Measurements from ENCODE around the gene EXT2.

The EXT2 gene

DNA sequence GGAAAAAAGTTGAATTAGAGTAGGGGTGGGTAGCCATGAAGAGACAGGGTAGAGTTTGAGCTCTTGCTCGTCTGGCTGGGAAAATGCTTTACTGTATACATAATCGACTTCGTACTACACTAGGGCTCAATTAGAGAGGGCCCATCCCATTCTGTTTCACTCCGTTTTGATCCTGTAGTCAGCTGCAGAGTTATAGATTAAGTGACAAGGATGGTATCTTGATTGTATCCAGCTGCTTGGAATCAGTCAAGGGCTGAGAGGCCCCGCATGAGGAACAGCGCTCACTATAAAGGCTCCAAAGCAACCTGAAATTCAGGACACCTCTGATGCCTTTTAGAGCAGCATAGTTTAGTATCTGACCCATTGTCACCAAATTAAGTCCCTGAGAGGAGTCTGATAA is 132.9 kb downstream of the EXT2 start:
- Histone ChIP-seq H3K27me3 (ENCODE audit: control insufficient read depth, insufficient read depth, low read length, poor library complexity, severe bottlenecking) (no peaks in the 10 kb centered on the region), H3K9me3 (ENCODE audit: control insufficient read depth, low read length) (no peaks in the 10 kb centered on the region), H3K27ac (ENCODE audit: insufficient read depth, low read depth, low read length, poor library complexity, severe bottlenecking) (no peak overlapping the region), H3K4me1 (ENCODE audit: control insufficient read depth, insufficient read depth, low read length) (no peaks in the 10 kb centered on the region), H3K4me3 (ENCODE audit: insufficient read depth, low read depth, low read length) (no peak overlapping the region), H3K36me3 (ENCODE audit: control insufficient read depth, insufficient read depth, low read length) (no peaks in the 10 kb centered on the region)
- whole genome bisulfite sequencing, 2 experiments, result 95% methylated on average over 6 of the region's 6 CpGs

DNA sequence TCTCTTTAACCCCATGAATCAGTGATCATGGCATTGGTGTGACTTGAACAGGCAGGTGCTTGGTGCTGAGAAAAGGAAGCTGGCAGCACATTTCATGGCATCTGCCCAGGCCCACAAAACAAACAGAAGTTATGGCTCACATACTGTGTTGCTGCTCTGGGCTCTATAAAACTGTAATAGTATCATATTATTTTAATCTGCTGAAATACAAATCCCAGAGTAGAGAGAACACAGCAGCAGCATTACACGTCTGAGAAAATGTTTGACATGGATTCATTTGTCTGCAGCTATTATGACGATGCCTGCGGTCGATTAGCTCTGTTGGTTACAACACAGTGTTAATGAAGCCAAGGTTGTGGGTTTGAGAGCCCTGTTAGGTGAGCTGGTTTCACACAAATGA is 133.6 kb downstream of the EXT2 start:
- WGBS, 2 experiments, result 93 to 94% methylated on average over 4 of the region's 4 CpGs
- no peaks in the 10 kb centered on the region for H3K27me3 ChIP-seq (ENCODE audit: control insufficient read depth, insufficient read depth, low read length, poor library complexity, severe bottlenecking)
- no peaks in the 10 kb centered on the region for H3K4me1 ChIP-seq (ENCODE audit: control insufficient read depth, insufficient read depth, low read length)
- no peaks in the 10 kb centered on the region for H3K9me3 ChIP-seq (ENCODE audit: control insufficient read depth, low read length)
- H3K36me3 ChIP-seq (ENCODE audit: control insufficient read depth, insufficient read depth, low read length), result no peaks in the 10 kb centered on the region
- no peak overlapping the region for H3K27ac ChIP-seq (ENCODE audit: insufficient read depth, low read depth, low read length, poor library complexity, severe bottlenecking)
- H3K4me3 ChIP-seq (ENCODE audit: insufficient read depth, low read depth, low read length), result no peak overlapping the region

DNA sequence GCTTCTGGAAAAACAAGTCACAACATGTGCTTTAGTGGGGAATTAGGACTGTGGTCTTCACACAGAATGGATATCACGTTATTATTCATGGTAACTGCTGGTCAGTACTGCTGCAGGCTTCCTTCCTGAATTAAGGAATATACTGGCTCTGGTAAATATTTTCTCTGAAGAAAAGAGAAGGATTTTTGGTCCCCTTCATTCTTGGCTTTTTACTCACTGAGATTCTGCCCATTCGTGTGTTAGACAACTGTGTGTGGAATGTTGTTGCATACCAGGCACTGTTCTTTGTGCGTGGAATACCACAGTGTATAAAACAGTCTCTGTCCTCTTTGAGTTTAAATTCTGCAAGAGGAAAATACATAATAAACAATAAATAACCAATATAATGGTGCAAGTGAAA is 134.1 kb downstream of the EXT2 start:
- Histone ChIP-seq H3K4me1 (ENCODE audit: control insufficient read depth, insufficient read depth, low read length) (no peaks in the 10 kb centered on the region), H3K27me3 (ENCODE audit: control insufficient read depth, insufficient read depth, low read length, poor library complexity, severe bottlenecking) (no peaks in the 10 kb centered on the region), H3K9me3 (ENCODE audit: control insufficient read depth, low read length) (no peaks in the 10 kb centered on the region), H3K4me3 (ENCODE audit: insufficient read depth, low read depth, low read length) (no peak overlapping the region), H3K36me3 (ENCODE audit: control insufficient read depth, insufficient read depth, low read length) (no peaks in the 10 kb centered on the region), H3K27ac (ENCODE audit: insufficient read depth, low read depth, low read length, poor library complexity, severe bottlenecking) (no peak overlapping the region)
- WGBS, 2 experiments, result 93 to 95% methylated on average over 2 to 3 of the region's 3 CpGs

DNA sequence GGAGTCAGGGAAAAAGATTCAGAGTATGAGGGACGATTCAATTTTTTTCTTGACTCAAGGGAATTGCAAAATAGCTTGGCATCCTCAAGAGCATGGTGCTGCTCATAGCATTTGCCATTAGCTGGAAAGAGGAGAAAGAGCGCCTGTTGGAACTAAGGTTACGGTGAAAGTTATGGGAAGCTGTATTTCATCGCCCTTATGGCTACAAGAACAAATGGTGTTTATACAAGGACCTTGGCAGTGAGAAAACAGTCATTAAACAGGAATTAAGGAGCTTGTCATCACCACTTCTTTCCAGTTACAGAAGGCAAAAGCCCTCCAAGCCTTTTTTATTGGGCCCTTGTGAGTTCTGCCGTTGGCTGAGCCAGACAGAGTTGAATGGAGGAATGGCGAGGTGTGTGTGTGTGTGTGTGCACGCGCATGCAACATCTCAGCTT is 140.3 kb downstream of the EXT2 start:
- Histone ChIP-seq H3K4me1 (ENCODE audit: control insufficient read depth, insufficient read depth, low read length) (no peaks in the 10 kb centered on the region), H3K27ac (ENCODE audit: insufficient read depth, low read depth, low read length, poor library complexity, severe bottlenecking) (no peak overlapping the region), H3K4me3 (ENCODE audit: insufficient read depth, low read depth, low read length) (no peak overlapping the region), H3K36me3 (ENCODE audit: control insufficient read depth, insufficient read depth, low read length) (peaks cover 2% of the 10 kb centered on the region), H3K9me3 (ENCODE audit: control insufficient read depth, low read length) (no peaks in the 10 kb centered on the region), H3K27me3 (ENCODE audit: control insufficient read depth, insufficient read depth, low read length, poor library complexity, severe bottlenecking) (no peaks in the 10 kb centered on the region)
- WGBS, 2 experiments, result 96 to 97% methylated on average over 8 of the region's 8 CpGs

DNA sequence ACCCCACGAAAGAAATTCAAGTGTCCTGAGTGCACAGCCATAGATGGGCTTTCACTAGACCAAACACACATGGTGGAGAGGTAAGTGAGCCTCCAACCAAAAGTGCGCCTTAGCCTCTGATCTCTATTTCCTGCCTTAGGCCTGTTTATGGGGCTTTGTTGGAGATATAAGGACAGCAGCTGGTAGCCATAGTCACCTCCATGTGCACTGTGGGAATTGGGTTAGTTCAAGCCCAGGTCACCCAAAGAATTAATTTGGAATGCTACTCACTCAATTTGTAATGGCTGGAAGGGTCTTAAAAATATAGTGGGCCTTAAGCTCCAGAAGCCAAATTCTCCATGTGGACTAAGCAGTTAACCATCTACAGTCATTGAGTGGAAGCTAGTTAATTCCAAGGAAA is 140.8 kb downstream of the EXT2 start:
- H3K27ac ChIP-seq (ENCODE audit: insufficient read depth, low read depth, low read length, poor library complexity, severe bottlenecking), result no peak overlapping the region
- peaks cover 2% of the 10 kb centered on the region for H3K36me3 ChIP-seq (ENCODE audit: control insufficient read depth, insufficient read depth, low read length)
- H3K4me1 ChIP-seq (ENCODE audit: control insufficient read depth, insufficient read depth, low read length), result no peaks in the 10 kb centered on the region
- 98 to 100% methylated on average over 2 of the region's 2 CpGs for WGBS, 2 experiments
- no peak overlapping the region for H3K4me3 ChIP-seq (ENCODE audit: insufficient read depth, low read depth, low read length)
- no peaks in the 10 kb centered on the region for H3K9me3 ChIP-seq (ENCODE audit: control insufficient read depth, low read length)
- H3K27me3 ChIP-seq (ENCODE audit: control insufficient read depth, insufficient read depth, low read length, poor library complexity, severe bottlenecking), result no peaks in the 10 kb centered on the region

DNA sequence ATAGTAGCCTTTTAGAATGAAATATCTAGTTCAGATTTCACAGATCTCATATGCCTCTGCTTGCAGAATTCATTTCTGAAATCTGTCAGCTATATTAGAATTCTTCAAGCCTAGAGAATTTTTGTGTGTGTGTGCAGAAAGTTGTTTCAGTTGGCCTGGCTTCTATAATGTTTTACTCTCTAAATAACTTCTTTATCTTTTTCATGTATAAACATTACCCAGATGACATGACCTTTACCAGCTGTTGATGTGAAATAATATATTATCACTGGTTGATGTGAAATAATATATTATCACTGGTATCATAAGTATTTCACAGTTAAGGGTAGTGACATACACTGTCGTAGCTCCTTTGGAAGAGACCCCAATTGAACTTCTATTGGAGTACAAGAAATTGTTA is 141.7 kb downstream of the EXT2 start:
- no peaks in the 10 kb centered on the region for H3K27me3 ChIP-seq (ENCODE audit: control insufficient read depth, insufficient read depth, low read length, poor library complexity, severe bottlenecking)
- WGBS, 2 experiments, result 85 to 86% methylated on average over 1 of the region's 1 CpG
- H3K27ac ChIP-seq (ENCODE audit: insufficient read depth, low read depth, low read length, poor library complexity, severe bottlenecking), result no peak overlapping the region
- H3K4me1 ChIP-seq (ENCODE audit: control insufficient read depth, insufficient read depth, low read length), result peaks cover 6% of the 10 kb centered on the region
- peaks cover 2% of the 10 kb centered on the region for H3K36me3 ChIP-seq (ENCODE audit: control insufficient read depth, insufficient read depth, low read length)
- H3K9me3 ChIP-seq (ENCODE audit: control insufficient read depth, low read length), result no peaks in the 10 kb centered on the region
- no peak overlapping the region for H3K4me3 ChIP-seq (ENCODE audit: insufficient read depth, low read depth, low read length)

DNA sequence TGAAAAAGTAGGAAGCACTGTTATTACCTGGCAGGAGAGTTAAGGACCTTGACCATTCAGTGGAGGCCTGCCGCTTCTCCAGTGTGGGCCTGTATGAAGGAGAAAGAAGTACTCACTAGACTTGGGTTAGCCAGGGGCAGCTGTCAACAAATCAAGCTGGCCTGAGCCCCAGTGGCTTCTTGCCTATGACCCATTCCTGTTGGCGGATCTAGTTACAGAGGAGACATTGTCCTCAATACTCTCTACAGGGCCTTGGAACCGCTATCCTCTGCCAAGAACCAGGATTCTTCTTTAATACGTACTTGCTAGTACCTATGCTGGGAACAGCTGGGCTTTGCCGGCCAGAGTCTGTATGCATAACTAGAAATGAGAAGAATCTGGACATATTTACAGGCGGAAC is 146.4 kb downstream of the EXT2 start:
- Histone ChIP-seq H3K36me3 (ENCODE audit: control insufficient read depth, insufficient read depth, low read length) (no peaks in the 10 kb centered on the region), H3K4me1 (ENCODE audit: control insufficient read depth, insufficient read depth, low read length) (peaks cover 42% of the 10 kb centered on the region), H3K4me3 (ENCODE audit: insufficient read depth, low read depth, low read length) (no peak overlapping the region), H3K27ac (ENCODE audit: insufficient read depth, low read depth, low read length, poor library complexity, severe bottlenecking) (no peak overlapping the region), H3K9me3 (ENCODE audit: control insufficient read depth, low read length) (no peaks in the 10 kb centered on the region), H3K27me3 (ENCODE audit: control insufficient read depth, insufficient read depth, low read length, poor library complexity, severe bottlenecking) (no peaks in the 10 kb centered on the region)
- 93% methylated on average over 6 of the region's 6 CpGs for WGBS, 2 experiments

DNA sequence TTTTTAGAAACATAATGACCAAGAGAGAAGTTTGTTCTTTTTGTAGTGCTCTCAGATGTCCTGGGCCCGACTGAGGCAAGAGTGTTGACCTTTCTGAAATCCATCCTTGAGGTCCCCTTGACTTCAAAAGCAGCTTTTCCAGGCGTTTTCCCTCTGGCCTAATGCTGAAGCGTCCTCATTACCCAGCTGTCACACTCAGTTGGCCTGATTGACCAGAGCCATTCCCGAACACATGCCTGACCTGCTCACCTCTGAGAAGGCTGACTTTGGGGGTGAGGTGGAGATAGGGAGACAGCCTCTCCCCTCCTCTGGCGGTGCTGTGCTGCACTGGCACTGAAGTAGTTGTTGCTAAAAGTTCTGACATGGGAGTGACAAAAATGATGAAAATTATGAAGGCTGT is 147.6 kb downstream of the EXT2 start:
- peak overlapping the region; percentile 20 for H3K27ac ChIP-seq (ENCODE audit: insufficient read depth, low read depth, low read length, poor library complexity, severe bottlenecking)

DNA sequence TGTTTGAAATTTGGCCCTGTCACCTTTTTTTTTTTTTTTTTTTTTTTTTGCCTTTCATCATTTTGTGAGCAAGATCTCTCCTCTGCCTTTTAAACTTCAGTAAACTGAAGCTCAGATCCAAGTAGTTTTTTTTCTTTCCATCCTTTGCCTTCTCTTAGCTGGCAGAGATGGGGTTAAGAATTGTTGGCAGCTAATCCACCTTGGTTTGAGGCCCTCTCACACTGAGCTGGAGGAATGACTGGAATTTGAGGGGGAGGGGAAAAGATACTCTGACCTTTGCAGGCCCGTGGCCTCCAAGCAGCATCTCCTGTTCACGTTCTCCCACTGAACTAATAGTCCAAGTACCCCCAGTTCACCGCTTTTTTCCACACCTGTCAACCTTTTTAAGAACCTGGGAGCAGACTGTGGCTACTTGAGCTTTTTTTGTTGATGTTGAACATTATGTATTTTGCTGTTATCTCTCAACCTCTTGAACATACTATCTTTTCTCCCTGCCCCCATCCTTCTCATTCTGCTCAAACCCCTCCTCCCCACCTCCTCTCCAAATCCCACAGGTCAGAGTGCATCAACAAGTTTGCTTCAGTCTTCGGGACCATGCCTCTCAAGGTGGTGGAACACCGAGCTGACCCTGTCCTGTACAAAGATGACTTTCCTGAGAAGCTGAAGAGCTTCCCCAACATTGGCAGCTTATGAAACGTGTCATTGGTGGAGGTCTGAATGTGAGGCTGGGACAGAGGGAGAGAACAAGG is 148.3 kb downstream of the EXT2 start:
- H3K27me3 ChIP-seq (ENCODE audit: control insufficient read depth, insufficient read depth, low read length, poor library complexity, severe bottlenecking), result no peaks in the 10 kb centered on the region
- no peaks in the 10 kb centered on the region for H3K9me3 ChIP-seq (ENCODE audit: control insufficient read depth, low read length)
- H3K36me3 ChIP-seq (ENCODE audit: control insufficient read depth, insufficient read depth, low read length), result no peaks in the 10 kb centered on the region
- peaks cover 42% of the 10 kb centered on the region for H3K4me1 ChIP-seq (ENCODE audit: control insufficient read depth, insufficient read depth, low read length)
- H3K27ac ChIP-seq (ENCODE audit: insufficient read depth, low read depth, low read length, poor library complexity, severe bottlenecking), result peak overlapping the region; percentile 83
- 22 to 25% methylated on average over 6 of the region's 6 CpGs for WGBS, 2 experiments
- no peak overlapping the region for H3K4me3 ChIP-seq (ENCODE audit: insufficient read depth, low read depth, low read length)

More for the DNA sequence above, 147.6 kb downstream of the EXT2 start:
- Histone ChIP-seq H3K36me3 (ENCODE audit: control insufficient read depth, insufficient read depth, low read length) (no peaks in the 10 kb centered on the region), H3K27me3 (ENCODE audit: control insufficient read depth, insufficient read depth, low read length, poor library complexity, severe bottlenecking) (no peaks in the 10 kb centered on the region), H3K4me1 (ENCODE audit: control insufficient read depth, insufficient read depth, low read length) (peaks cover 42% of the 10 kb centered on the region), H3K4me3 (ENCODE audit: insufficient read depth, low read depth, low read length) (no peak overlapping the region), H3K9me3 (ENCODE audit: control insufficient read depth, low read length) (no peaks in the 10 kb centered on the region)
- 49 to 57% methylated on average over 5 of the region's 5 CpGs for WGBS, 2 experiments

DNA sequence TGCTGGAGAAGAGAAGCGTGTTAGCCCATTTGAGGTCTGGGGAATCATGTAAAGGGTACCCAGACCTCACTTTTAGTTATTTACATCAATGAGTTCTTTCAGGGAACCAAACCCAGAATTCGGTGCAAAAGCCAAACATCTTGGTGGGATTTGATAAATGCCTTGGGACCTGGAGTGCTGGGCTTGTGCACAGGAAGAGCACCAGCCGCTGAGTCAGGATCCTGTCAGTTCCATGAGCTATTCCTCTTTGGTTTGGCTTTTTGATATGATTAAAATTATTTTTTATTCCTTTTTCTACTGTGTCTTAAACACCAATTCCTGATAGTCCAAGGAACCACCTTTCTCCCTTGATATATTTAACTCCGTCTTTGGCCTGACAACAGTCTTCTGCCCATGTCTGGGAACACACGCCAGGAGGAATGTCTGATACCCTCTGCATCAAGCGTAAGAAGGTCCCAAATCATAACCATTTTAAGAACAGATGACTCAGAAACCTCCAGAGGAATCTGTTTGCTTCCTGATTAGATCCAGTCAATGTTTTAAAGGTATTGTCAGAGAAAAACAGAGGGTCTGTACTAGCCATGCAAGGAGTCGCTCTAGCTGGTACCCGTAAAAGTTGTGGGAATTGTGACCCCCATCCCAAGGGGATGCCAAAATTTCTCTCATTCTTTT is 149.3 kb downstream of the EXT2 start:
- peaks cover 42% of the 10 kb centered on the region for H3K4me1 ChIP-seq (ENCODE audit: control insufficient read depth, insufficient read depth, low read length)
- 95 to 97% methylated on average over 8 of the region's 8 CpGs for WGBS, 2 experiments
- no peak overlapping the region for H3K27ac ChIP-seq (ENCODE audit: insufficient read depth, low read depth, low read length, poor library complexity, severe bottlenecking)
- H3K27me3 ChIP-seq (ENCODE audit: control insufficient read depth, insufficient read depth, low read length, poor library complexity, severe bottlenecking), result no peaks in the 10 kb centered on the region
- H3K36me3 ChIP-seq (ENCODE audit: control insufficient read depth, insufficient read depth, low read length), result no peaks in the 10 kb centered on the region
- H3K4me3 ChIP-seq (ENCODE audit: insufficient read depth, low read depth, low read length), result no peak overlapping the region
- no peaks in the 10 kb centered on the region for H3K9me3 ChIP-seq (ENCODE audit: control insufficient read depth, low read length)

Measured in ectodermal cell (in vitro differentiated cells).